HEK293T (cell line): ENCODE results near the gene HTR1A.

Source experiments
- BHLHE40 ChIP-seq: fragments of 450-650 bp; IDR thresholded peaks from 2 replicates; pipeline ENCODE4 v1.6.1; 2016; ENCODE audit warnings: mild to moderate bottlenecking, moderate library complexity, borderline replicate concordance
- FOXM1 ChIP-seq: fragments of 450-650 bp; IDR thresholded peaks from 2 replicates; pipeline ENCODE4 v1.6.1; 2017; ENCODE audit warnings: mild to moderate bottlenecking, borderline replicate concordance
- TARDBP ChIP-seq: fragments of 450-650 bp; IDR thresholded peaks from 2 replicates; pipeline ENCODE4 v1.6.1; 2016

DNA sequence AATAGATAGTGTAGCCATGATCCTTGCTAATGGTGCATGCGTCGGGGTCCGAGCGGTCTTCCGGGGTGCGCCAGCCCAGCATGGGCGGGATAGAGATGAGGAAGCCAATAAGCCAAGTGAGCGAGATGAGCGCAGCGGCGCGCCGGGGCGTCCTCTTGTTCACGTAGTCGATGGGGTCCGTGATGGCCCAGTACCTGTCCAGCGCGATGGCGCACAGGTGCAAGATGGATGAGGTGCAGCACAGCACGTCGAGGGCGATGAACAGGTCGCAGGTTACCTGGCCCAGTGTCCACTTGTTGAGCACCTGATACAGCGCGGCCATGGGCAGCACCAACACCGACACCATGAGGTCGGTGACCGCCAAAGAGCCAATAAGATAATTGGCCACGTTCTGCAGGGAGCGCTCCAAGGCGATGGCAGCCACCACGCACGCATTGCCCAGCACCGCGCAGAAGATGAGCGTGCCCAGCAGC, 1.1 kb downstream of the HTR1A start:
- TF ChIP-seq TARDBP (no peak), BHLHE40 (no peak), FOXM1 (no peak)
